ENCODE data around the gene RNF8. TPM values are rescaled to one million over a fixed set of nuclear protein-coding genes. Genes with fewer than 3 reads are reported as not detected.
A peak's percentile ranks its signal among the peaks of the same experiment; 100 is the strongest.
"Not testable (repeated sequence)": the region's sequence is repeated elsewhere in the genome, so short reads cannot be mapped to it uniquely, and the experiment has no call there.

The RNF8 gene
- total RNA-seq, 1 donor from 2014 or later: 32.0 TPM

DNA sequence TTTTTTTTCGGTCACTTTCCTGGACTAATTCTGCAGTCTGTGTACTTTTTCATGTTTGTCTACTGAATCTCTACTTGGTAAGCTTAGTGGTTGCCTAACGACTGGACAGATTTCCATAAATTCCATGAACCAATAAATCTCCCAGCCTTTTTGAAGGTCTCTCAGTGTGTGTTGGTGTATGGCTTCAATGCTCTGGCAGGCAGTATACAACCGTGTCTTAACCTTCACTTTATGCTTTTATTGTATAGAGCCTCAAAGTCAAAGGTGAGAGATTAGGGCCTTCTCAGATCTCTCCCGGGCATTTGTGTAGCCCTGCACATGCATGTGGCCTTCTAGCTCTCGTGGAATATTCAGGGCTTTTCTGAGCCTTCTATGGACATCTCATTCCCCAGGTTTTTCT, 64.9 kb downstream of the RNF8 start:
- Mint-ChIP-seq H3K4me1 (no peaks in the 10 kb centered on the region), H3K9me3 (peaks cover 4% of the 10 kb centered on the region), H3K27me3 (peaks cover 14% of the 10 kb centered on the region), H3K36me3 (ENCODE audit: low read depth) (no peaks in the 10 kb centered on the region), H3K4me3 (no peak overlapping the region), H3K27ac (no peak overlapping the region)
- intact Hi-C loops (cut with micrococcal nuclease): no loop called here
- DNase-seq: no peak

DNA sequence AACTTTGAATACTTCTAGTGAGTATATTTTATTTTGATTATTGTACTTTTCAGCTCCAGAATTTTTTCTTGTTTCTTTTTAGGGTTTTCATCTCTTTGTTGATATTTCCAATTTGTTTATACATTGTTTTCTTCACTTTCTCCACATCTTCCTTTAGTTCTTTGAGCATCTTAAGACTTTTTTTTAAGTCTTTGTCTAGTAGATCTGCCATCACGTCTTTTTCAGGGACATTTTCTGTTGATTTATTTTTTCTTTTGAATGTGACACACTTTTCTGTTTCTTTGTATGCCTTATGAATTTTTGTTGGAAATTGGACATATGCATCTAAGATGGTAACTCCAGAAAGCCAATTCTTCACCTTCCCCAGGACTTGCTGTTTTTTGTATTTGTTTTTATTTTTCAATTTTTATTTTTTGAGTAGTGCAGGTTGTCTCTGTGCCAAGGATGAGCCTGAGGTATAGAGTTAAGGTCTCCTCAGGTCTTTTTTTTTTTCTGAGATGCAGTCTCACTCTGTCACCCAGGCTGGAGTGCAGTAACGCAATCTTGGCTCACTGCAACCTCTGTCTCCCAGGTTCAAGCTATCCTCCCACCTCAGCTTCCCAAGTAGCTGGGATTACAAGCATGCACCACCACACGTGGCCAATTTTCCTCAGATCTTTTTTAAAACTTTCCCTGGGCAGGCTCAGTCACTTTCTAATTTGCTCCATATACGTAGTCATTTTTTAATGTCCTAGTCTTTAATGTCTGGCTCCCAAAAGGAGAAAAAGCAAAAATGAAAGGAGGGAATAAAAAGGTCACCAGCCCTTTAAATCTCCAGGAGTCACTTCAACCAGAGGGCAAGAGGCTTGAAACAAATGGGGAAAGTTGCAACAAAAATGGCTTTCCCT, 72.5 kb downstream of the RNF8 start:
- Mint-ChIP-seq H3K36me3 (ENCODE audit: low read depth) (no peaks in the 10 kb centered on the region), H3K27me3 (peaks cover 30% of the 10 kb centered on the region), H3K27ac (no peak overlapping the region), H3K9me3 (peaks cover 11% of the 10 kb centered on the region), H3K4me1 (no peaks in the 10 kb centered on the region), H3K4me3 (no peak overlapping the region)
- intact Hi-C loops (cut with micrococcal nuclease): no loop called here
- DNase-seq: no peak

GRCh38 chr6:37426945-37427510, 73.2 kb downstream of the RNF8 start:
- no peak overlapping the region for H3K27ac Mint-ChIP-seq
- no peak for DNase-seq
- intact Hi-C loops (cut with micrococcal nuclease): no loop called here
- no peaks in the 10 kb centered on the region for H3K4me1 Mint-ChIP-seq
- H3K4me3 Mint-ChIP-seq: no peak overlapping the region
- no peaks in the 10 kb centered on the region for H3K36me3 Mint-ChIP-seq (ENCODE audit: low read depth)
- peaks cover 11% of the 10 kb centered on the region for H3K9me3 Mint-ChIP-seq
- H3K27me3 Mint-ChIP-seq: peaks cover 30% of the 10 kb centered on the region

DNA sequence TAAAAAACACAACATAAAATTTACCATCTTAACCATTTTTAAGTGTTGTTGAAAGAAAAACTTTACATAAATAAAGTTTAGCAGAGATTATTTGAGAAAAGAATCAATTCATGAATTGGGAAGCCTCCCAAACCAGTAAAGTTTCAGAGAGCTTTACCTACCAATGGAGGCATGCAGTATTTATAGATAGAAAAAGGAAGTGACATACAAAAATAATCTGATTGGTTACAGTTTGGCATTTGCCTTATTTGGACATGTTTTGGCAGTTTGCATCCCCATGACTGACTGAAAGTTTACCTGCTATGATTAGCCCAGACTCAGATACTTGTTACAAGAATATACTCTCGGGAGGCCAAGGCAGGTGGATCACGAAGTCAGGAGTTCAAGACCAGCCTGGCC, 75.6 kb downstream of the RNF8 start:
- DNase-seq: no peak
- intact Hi-C loops (cut with micrococcal nuclease): no loop called here
- no peaks in the 10 kb centered on the region for H3K36me3 Mint-ChIP-seq (ENCODE audit: low read depth)
- peaks cover 15% of the 10 kb centered on the region for H3K4me1 Mint-ChIP-seq
- H3K27me3 Mint-ChIP-seq: peaks cover 24% of the 10 kb centered on the region
- H3K27ac Mint-ChIP-seq: no peak overlapping the region
- H3K9me3 Mint-ChIP-seq: peaks cover 11% of the 10 kb centered on the region
- no peak overlapping the region for H3K4me3 Mint-ChIP-seq

- Mint-ChIP-seq H3K4me3 (peak overlapping the region; percentile 96), H3K27me3 (peaks cover 14% of the 10 kb centered on the region), H3K4me1 (peaks cover 30% of the 10 kb centered on the region), H3K27ac (peak overlapping the region; percentile 99), H3K9me3 (peaks cover 11% of the 10 kb centered on the region), H3K36me3 (ENCODE audit: low read depth) (peaks cover 18% of the 10 kb centered on the region)
- DNase-seq: no peak
- intact Hi-C loops (cut with micrococcal nuclease): loop anchor here (2.0 to 5.0 kb wide), 8 partner anchors 65 to 840 kb away; partner anchors contain the start of genes CCDC167, MDGA1, PIM1 and SRSF3
Observed at GRCh38 chr6:37432590-37432915, 78.8 kb downstream of the RNF8 start.

DNA sequence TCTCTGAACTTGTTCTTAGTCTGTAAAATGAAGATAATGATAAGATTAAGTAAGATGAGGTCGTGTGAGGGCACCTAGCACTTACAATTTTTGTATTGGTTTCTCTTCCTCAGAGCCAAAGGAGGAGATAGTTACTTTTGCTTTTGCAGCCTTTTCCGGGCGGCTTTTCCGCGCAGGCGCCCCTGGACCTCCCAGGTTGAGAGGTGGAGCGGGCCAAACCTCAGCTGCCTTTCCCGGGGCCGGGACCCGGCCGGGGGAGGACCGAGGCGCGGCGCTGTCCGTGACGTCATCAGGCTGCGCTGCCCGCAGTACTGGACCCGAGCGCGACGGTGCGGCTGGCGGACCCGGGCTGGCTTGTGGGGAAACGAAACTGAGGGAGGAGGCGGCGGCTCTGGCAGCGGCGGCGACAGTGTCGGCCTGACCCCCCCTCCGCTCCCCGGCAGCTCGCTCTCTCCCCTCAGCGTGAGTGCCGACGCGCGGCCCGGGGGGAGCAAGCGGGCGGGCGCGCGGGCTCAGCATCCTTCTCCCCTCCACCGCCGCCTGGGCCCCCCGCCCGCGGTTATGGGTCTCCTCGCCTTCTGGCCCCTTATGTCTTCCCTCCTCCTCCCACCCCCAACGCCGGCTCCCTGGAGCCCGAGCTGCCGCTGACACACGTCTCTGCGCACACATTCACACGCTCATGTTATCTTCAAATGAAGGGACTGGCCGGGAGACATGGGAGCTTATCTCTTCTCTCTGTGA, 79.3 kb downstream of the RNF8 start, which contains the start of gene CMTR1:
TSS of gene CMTR1 (plus strand) at position 306 of the 741 bp plus-strand sequence. CDS start 2,409 bp downstream, outside the sequence.
- H3K27me3 Mint-ChIP-seq: peaks cover 8% of the 10 kb centered on the region
- peaks cover 23% of the 10 kb centered on the region for H3K36me3 Mint-ChIP-seq (ENCODE audit: low read depth)
- H3K27ac Mint-ChIP-seq: peak within 1 kb of the TSS; percentile 99
- peak within 1 kb of the TSS; percentile 96 for H3K4me3 Mint-ChIP-seq
- DNase-seq: peak; percentile 100
- intact Hi-C loops (cut with micrococcal nuclease): loop anchor here (1.0 to 5.0 kb wide), 9 partner anchors 64 to 841 kb away; partner anchors contain the start of genes CCDC167, MDGA1, PIM1 and SRSF3
- peaks cover 34% of the 10 kb centered on the region for H3K4me1 Mint-ChIP-seq
- H3K9me3 Mint-ChIP-seq: peaks cover 6% of the 10 kb centered on the region

- H3K4me1 Mint-ChIP-seq: peaks cover 36% of the 10 kb centered on the region
- peaks cover 3% of the 10 kb centered on the region for H3K27me3 Mint-ChIP-seq
- peaks cover 27% of the 10 kb centered on the region for H3K36me3 Mint-ChIP-seq (ENCODE audit: low read depth)
- peaks cover 3% of the 10 kb centered on the region for H3K9me3 Mint-ChIP-seq
- peak overlapping the region; percentile 99 for H3K27ac Mint-ChIP-seq
- peak overlapping the region; percentile 96 for H3K4me3 Mint-ChIP-seq
- intact Hi-C loops (cut with micrococcal nuclease): loop anchor here (1.0 to 5.0 kb wide), 9 partner anchors 64 to 841 kb away; partner anchors contain the start of genes CCDC167, MDGA1, PIM1 and SRSF3
- DNase-seq: peak; percentile 85
Observed at GRCh38 chr6:37433657-37434271, 80.0 kb downstream of the RNF8 start.

- no peak for DNase-seq
- H3K4me1 Mint-ChIP-seq: peaks cover 39% of the 10 kb centered on the region
- peak overlapping the region; percentile 42 for H3K27ac Mint-ChIP-seq
- peak overlapping the region; percentile 18 for H3K4me3 Mint-ChIP-seq
- H3K9me3 Mint-ChIP-seq: no peaks in the 10 kb centered on the region
- peaks cover 34% of the 10 kb centered on the region for H3K36me3 Mint-ChIP-seq (ENCODE audit: low read depth)
- intact Hi-C loops (cut with micrococcal nuclease): no loop called here
- H3K27me3 Mint-ChIP-seq: no peaks in the 10 kb centered on the region
Observed at GRCh38 chr6:37435373-37435772, 81.6 kb downstream of the RNF8 start.

GRCh38 chr6:37435816-37436215, 82.0 kb downstream of the RNF8 start:
- intact Hi-C loops (cut with micrococcal nuclease): no loop called here
- H3K36me3 Mint-ChIP-seq (ENCODE audit: low read depth): peaks cover 34% of the 10 kb centered on the region

DNA sequence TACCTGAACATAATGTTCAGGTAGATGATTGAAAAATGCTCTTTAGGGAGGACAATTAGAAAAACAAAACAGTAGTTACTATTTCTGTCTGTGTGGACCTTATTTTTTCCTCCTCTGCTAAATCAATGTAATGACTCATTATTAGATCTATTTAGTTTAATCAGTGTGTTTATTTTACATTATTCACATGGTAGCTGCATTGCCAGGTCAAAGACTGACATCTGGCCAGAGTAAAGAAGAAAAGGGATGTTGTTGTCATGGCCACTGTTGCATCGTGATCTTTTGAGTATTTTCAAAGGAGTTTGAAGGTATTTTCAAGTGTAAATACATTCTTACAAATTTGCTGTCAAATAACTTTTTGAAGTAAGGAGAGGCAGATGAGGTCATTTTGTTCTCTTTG, 85.1 kb downstream of the RNF8 start:
- DNase-seq: no peak
- Mint-ChIP-seq H3K4me3 (no peak overlapping the region), H3K4me1 (peaks cover 41% of the 10 kb centered on the region), H3K27me3 (no peaks in the 10 kb centered on the region), H3K36me3 (ENCODE audit: low read depth) (peaks cover 38% of the 10 kb centered on the region), H3K27ac (peak overlapping the region; percentile 17), H3K9me3 (no peaks in the 10 kb centered on the region)
- intact Hi-C loops (cut with micrococcal nuclease): no loop called here

More at GRCh38 chr6:37435816-37436215, 82.0 kb downstream of the RNF8 start:
- DNase-seq: no peak
- H3K4me3 Mint-ChIP-seq: peak overlapping the region; percentile 18
- no peaks in the 10 kb centered on the region for H3K9me3 Mint-ChIP-seq
- H3K27me3 Mint-ChIP-seq: no peaks in the 10 kb centered on the region
- H3K27ac Mint-ChIP-seq: no peak overlapping the region
- H3K4me1 Mint-ChIP-seq: peaks cover 39% of the 10 kb centered on the region

DNA sequence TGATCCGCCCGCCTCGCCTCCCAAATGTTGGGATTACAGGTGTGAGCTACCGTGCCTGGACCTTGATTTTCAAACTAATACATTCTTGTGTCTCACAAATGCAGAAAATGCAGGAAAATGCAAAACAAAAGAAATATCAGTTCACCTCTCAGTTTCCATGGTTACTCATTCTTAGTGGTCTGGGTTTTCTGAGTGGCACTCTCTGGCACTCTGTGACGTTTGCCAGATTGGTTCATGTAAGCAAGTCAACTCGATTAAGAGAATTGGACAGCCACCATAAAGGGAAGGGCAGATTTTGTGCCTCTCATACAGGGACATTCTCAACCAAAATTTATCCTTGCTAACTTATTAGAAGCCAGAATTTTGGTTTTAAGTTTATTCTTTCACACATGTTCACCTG, 87.9 kb downstream of the RNF8 start:
- Mint-ChIP-seq H3K4me3 (no peak overlapping the region), H3K36me3 (ENCODE audit: low read depth) (peaks cover 47% of the 10 kb centered on the region), H3K9me3 (no peaks in the 10 kb centered on the region), H3K27ac (peak overlapping the region; percentile 82), H3K4me1 (peaks cover 24% of the 10 kb centered on the region), H3K27me3 (no peaks in the 10 kb centered on the region)
- no peak for DNase-seq
- intact Hi-C loops (cut with micrococcal nuclease): no loop called here

- intact Hi-C loops (cut with micrococcal nuclease): no loop called here
- Mint-ChIP-seq H3K9me3 (no peaks in the 10 kb centered on the region), H3K27me3 (no peaks in the 10 kb centered on the region), H3K4me1 (peaks cover 22% of the 10 kb centered on the region), H3K36me3 (ENCODE audit: low read depth) (peaks cover 50% of the 10 kb centered on the region), H3K27ac (peak overlapping the region; percentile 86), H3K4me3 (peak overlapping the region; percentile 80)
- no peak for DNase-seq
Observed at GRCh38 chr6:37442416-37443215, 88.8 kb downstream of the RNF8 start.

DNA sequence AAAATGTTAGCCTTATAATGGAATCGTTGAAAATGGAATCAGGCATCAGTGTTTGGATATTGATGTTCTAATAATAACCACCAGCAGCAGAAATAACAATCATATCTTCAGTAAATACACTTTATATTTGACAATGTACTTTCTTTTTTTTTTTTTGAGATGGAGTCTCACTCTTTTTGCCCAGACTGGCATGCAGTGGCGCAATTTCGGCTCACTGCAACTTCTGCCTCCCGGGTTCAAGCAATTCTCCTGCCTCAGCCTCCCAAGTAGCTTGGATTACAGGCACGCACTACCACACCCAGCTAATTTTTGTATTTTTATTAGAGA, 89.4 kb downstream of the RNF8 start:
- H3K27ac Mint-ChIP-seq: peak overlapping the region; percentile 86

More for the DNA sequence above, 89.4 kb downstream of the RNF8 start:
- H3K9me3 Mint-ChIP-seq; DNase-seq; intact Hi-C loops (cut with micrococcal nuclease); H3K27me3 Mint-ChIP-seq: not testable (repeated sequence)
- peaks cover 19% of the 10 kb centered on the region for H3K4me1 Mint-ChIP-seq
- H3K36me3 Mint-ChIP-seq (ENCODE audit: low read depth): peaks cover 50% of the 10 kb centered on the region
- H3K4me3 Mint-ChIP-seq: peak overlapping the region; percentile 80

Data from activated CD4-positive, alpha-beta T cell treated with anti-CD3 and anti-CD28 coated beads, Interleukin-2, amount 10 ng/mL, durations not matched to agents 24 days and 14 days (primary cell).